GM20431 (cell line): ENCODE results near the gene SORBS2.
"Not testable (repeated sequence)": the region's sequence is repeated elsewhere in the genome, so short reads cannot be mapped to it uniquely, and the experiment has no call there.

Source experiments
- in situ Hi-C: fragments of 300-500 bp; cut with MseI, MboI; formaldehyde crosslinking; loops from one replicate; pipeline ENCODE4 v1.15.0; 2020; ENCODE audit warnings: low sequenced_read_pairs; ENCODE audit not compliant: unreplicated experiment

Gene SORBS2

DNA sequence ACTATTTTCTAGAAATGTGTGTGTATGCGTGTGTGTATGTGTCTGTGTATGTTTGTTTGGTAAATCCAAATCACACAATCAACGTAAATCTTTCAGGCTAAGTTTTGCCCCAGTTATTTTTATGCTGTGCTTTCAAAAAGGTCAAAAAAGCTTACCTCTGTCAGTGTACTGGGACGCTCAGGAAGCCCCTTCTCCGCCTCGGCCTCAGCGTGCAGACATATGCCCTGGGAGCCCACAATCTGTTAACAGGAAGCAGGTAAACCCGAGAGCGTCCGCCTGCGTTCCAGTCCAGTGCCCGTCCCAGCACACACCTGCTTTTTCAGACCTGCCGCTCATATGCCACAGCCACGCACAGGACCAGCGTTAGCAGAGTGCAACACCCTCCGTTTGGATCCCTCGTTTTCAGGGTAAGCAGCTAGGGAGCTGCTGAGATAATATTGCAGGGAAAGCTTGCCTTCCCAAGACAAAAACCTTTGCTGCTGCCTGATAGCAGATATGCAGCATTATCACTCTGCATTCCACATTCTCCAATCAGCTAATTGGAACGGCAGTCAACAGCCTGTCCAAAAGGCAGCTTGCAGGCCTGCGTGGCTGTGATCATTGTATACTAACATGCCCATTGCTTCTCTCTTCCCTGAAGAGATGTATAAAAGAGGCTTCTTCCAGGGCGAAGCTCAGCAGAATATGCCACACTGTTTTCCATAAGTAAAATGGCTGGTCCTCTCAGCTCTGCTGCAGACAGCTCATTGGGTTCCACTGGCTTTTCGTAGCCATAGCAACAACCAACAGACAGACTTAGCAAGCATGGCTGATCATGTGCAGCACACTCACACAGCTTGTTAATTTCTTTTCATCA, at the start of gene SORBS2:
SORBS2 (minus strand) TSS at position 686 of the 856 bp plus-strand sequence. CDS start 121,623 bp downstream, outside the sequence.
- in situ Hi-C loops, result no loop called here

DNA sequence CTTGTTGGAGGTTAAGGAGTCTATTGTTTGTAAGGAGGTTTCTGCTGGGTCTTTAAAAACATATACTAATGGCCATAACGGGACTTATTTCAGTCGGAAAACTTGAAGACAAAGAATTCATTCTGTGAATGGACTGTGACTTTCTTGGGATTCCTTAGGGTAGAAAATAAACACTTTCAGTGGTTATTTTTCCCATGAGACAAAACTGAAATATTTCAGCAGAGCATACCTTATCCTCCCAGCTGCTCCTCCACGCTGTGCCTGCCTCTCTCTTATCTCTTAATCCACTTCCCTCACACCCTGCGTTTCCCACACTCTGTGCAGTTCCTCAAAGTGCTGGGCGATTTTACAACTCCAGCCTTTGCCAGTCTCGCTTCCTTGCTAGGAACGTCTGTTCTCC, 47.1 kb upstream of the SORBS2 start:
- in situ Hi-C loops, result no loop called here

- in situ Hi-C loops, result not testable (repeated sequence)
Measured at GRCh38 chr4:185857561-185857960, 45.6 kb upstream of the SORBS2 start.

DNA sequence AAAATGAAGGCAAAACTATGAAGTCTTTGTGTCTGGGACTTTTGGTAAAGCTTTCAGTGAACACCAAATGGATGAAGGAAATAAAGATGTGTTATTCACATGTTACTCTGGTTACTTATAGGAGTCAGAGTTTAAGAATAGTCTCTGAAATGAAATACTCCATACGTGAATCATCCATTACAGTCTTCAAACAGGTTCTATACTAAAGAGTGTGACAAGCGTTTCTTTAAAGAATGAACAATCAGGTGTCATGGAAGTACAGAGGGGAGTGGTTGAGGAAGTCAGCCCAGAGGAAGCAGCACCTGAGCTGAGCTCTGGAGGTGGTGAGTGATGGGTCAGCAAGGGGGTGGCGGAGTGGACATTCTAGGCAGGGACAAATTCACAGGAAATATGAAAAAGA, 41.8 kb upstream of the SORBS2 start:
- in situ Hi-C loops, result no loop called here

GRCh38 chr4:185852961-185853360, 41.0 kb upstream of the SORBS2 start:
- in situ Hi-C loops, result no loop called here

- in situ Hi-C loops, result no loop called here
Measured at GRCh38 chr4:185849664-185850550, 37.9 kb upstream of the SORBS2 start.

- in situ Hi-C loops, result no loop called here
Measured at GRCh38 chr4:185847352-185848097, 35.5 kb upstream of the SORBS2 start.

DNA sequence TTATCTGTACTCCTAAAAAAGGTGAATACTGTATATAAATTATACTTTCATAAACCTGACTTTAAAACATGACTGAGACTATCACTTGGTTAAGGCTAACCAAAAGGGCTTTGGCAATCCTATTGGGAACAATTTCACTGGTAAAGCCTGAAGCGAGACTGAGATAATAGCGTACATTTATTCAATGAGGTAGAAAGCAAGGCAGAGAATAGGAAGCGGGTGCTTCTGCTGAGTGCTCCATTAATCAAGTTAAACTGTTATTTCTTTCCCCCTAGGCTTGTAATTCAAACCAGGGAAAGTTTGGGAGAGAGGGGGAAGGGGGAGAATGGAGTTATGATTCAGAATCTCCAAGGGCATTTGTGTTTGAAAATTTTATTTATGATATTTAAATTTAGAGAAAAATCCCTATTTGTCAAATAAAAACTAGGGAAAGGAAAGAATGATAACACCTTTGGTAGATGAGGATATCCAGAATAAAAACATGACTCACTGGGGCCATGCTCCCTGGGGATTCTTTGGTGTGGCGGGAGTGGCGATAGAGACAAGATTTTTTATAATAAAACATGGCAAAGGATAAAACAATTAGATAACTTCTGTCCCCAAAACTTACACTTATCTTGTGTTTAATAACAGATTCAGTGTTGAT, 34.6 kb upstream of the SORBS2 start:
- in situ Hi-C loops, result no loop called here

- in situ Hi-C loops, result no loop called here
Measured at GRCh38 chr4:185845966-185846365, 34.0 kb upstream of the SORBS2 start.

GRCh38 chr4:185841451-185841850, 29.5 kb upstream of the SORBS2 start:
- in situ Hi-C loops, result no loop called here

GRCh38 chr4:185840953-185841352, 29.0 kb upstream of the SORBS2 start:
- in situ Hi-C loops, result no loop called here

GRCh38 chr4:185840201-185840600, 28.2 kb upstream of the SORBS2 start:
- in situ Hi-C loops, result no loop called here

DNA sequence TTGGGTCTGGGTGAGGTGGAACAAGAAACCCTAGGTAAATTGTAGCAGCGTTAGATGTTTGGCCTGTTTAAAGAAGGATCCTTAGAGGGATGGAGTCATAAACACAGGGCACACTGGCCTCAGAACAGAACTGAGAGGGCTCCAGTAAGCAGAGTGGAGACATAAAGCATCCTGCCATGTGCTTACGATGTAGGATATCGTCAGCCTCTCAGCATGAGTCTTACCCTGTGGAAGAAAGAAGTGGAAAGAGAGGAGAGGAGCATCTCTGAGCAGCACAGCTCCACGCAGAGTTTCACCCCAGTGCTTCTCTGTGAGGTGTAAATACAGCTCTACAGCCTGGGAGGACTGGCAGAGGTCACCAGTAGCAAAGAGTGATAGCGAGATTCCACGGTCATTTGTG, 27.8 kb upstream of the SORBS2 start:
- in situ Hi-C loops, result no loop called here

DNA sequence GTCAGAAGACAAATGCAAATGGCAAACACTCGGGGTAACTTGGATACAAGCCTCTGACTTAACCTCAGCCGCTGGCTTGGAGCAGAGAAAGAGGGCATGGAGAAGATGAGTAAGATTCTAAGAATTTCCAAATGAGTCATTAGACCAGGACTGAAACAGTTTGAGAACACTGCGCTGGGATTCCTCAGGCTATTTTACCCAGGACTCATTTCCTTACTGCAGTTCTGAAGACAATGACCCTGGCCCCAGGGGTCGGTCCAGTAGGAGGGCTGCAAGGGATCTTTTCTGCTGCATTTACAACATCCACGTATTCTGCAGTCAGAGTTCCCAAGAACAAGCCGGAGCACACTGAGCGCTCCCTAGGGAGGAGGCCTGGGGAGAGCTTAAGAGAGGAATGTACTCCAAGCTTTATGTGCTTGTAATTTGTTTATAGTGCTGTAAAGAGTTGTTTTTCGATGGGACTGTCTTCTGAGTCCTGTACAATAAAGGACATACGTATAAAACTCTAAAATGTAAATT, 27.3 kb upstream of the SORBS2 start:
- in situ Hi-C loops, result no loop called here

DNA sequence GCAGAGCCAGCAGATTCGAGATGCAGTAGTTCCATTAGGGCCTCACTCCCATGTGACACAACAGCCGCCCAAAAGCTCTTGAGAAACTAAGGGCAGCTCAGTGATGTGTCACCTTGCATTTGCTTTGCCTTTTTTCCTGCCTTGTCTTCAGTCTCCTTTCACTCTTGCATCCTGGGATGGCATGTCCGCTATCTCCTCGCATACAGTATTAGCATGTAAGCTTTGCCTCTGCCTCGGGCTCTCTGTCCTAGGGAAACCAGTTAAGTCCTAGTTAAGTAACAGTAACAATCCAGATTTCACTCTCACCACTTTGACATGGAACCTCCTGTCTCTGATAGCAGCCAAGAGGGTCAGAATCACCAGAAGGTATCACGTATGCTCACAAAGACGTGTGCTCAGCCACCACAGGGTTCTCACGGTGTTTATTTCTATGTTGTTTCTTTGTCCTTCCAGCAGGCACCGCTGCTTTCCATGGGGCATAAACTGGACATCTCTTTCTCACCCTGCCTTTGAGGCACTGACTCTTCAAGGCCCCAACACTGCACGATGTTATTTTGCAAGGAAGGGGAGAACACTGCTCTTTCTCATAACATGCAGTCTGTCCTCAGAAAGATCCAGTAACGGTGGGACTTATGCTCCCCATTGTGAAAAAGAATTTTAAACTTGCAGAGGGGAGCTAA, 26.7 kb upstream of the SORBS2 start:
- in situ Hi-C loops, result no loop called here

DNA sequence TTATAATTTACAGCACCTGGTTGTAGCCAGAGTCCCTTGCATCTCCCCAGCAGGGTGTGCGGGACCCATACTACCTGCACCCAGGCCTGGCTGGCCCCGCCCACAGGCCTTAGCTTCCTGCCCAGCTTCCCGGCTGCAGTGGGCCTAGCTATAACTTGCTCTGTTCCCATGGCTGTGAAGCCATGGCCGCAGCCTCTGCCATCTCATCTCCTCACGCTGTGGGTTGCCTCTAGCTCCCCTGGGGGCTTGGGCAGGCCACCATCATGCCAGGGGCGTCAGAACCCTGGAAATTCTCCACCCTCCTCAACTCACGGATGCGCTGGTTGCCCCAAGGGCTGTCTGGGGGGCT, 26.1 kb upstream of the SORBS2 start:
- in situ Hi-C loops, result no loop called here

GRCh38 chr4:185837415-185838103, 25.6 kb upstream of the SORBS2 start:
- in situ Hi-C loops, result no loop called here

- in situ Hi-C loops, result no loop called here
Measured at GRCh38 chr4:185836241-185837084, 24.5 kb upstream of the SORBS2 start.
